Stimulated activated CD4-positive, alpha-beta T cell treated with anti-CD3 and anti-CD28 coated beads, Interleukin-4, amount 100 ng/mL, for 24 hours (primary cell): ENCODE results near the gene PHF19.
A peak's percentile ranks its signal among the peaks of the same experiment; 100 is the strongest.

Source experiments
- DNase-seq: peaks from one replicate; pipeline ENCODE4 v3.0.0-alpha.2; 2020

Gene PHF19

DNA sequence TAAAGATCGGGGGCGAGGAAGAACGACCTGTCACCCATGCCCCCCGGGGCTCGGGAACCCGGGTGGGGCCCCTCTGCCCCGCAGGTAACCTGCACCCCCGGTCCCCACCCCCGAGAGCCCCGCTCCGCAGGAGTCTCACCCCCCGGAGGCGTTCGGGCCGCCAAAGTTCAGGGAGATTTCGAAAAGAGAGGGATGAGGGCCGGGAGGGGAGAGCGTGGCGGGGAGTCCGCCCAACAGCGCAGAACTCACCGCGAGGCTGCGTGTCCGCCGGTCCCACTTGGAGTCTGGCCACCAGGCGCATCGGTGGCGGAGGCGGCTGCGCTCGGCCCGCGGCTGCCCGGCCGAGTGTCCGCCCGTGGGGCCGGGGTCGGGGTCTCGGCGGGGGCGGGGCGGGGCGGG lies at the start of gene PHF19:
Gene PHF19, minus strand, starts transcription at position 347 of the 399 bp plus-strand sequence. CDS start 2,447 bp downstream, outside the sequence.
- DNase-seq = no peak

GRCh38 chr9:120926397-120926928 lies 49.5 kb upstream of the PHF19 start, which contains the start of gene TRAF1:
Gene TRAF1 (minus strand): TSS chr9:120926796. CDS start chr9:120926075, 721 bp downstream.
- DNase-seq = no peak

DNA sequence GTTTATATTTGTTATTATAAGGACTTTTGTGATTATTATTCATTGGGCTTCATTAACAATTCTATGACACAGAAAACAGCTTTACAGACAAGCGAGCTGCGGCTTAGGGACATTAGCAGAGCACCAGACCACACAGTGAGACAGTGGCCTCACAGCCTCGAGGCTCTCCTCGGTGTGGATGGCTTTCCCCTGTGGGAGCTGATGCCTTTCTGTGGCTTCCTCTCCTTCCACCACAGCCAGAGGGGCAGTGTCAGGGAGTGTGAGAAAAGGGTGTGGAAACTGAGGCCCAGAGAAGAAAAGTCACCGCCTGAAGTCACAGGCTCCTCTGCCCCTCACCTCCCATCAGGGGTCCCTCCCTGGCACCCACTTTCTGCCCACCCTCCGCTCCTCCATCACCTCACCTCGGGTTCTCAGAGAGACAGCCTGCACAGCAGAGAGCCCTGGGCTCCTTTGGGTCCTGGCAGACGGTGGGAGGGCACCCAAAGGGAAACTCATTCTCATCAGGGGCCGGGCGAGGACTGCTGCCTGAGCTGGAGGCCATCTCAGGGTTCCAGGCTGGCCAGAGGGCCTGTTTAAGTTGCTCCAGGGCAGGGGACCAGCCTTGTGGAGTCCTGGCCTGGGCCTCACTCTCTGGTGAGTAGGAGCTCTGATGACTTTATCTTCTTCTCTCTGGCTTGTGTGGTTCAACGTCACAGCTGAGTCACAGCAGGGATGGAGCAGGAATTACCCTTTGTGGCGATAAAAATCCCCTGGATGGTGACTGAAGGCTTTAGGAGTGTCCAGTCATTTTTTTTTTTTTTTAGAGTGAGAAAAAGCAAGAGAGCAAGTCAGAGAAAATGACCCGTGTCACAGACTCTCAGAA lies 48.8 kb upstream of the PHF19 start:
- DNase-seq = peak; percentile 88

DNA sequence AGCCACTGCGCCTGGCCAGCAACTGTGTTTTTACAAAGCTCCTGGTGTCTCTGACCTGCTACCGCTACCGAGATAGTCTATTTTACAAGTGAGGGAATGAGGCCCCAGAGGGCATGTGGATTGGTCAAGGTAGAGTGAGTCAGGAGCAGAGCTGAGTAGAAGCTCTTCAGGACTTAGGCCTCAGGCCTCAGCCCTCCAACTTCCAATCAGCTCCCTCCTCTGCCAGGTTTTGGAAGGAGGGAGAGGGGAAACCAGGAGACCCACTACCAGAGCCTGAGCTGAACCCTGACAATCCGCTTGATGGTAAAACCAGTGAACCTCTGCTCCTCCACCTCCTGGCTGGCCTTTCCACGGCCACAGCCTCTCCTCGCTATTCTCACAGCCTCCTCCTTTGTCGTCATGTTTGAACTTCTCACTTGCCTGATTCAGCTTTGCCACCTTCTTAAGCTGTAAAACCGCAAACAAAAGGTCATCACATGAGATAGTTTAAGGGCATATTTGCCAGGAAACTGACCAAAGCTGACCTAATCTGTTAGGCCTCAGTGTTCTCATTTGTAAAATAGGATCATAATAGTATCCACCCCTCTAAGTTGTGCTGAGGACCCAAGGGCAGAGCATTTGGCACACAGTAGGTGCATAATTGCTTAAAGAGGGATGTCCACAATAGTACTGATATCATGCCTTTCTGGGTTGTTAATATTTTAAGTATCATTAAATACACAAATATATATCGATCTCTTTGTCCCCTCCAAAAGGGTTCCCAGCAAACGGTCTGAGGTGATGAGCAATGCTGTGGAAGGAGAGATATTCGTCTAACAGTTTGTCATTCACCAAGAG lies 47.9 kb upstream of the PHF19 start:
- DNase-seq = peak; percentile 50

GRCh38 chr9:120923620-120924328 lies 46.8 kb upstream of the PHF19 start:
- no peak for DNase-seq

GRCh38 chr9:120922404-120923195 lies 45.6 kb upstream of the PHF19 start:
- DNase-seq = no peak

DNA sequence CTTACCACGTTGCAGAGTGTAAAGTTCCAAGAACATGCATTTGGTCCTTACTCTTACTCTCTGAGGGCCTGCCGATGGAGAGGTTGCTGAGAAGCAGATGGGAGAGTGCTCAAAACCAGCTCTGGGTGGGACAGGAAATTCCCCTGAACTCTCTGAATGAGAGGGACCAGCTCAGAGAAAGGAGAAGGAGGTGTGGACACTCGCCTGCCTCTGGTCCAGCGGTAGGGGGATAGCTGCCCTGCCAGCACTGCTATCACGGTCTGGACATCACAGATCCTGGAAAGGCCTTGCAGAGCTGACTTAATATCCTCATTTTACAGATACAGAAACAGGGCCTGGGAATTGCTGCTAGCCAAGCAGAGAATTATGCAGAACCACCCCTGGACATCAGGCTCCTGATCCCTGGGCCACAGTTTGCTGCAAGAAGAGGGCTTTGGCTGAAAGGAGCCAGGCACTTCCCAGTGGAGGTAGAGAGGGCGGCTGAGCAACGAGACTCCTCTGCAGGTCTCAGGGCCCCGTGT lies 44.7 kb upstream of the PHF19 start:
- peak; percentile 33 for DNase-seq

DNA sequence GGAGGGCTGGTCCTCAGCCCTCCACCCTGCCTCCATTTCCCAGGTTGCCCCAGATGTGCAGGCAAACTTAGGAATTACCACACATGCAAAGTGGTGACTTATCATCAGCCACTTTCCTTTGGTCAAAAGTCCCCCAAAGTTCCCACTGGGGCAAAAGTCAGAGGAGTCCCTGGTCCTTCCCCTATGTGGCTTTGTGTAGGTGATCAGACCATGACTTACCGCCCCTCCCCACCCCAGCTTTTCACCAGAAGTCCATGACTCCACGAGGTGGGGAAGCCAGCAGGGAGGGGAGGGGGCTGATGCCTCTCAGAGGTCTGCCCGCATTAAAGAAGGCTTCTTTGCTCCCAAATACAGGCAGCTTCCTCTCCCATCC lies 43.8 kb upstream of the PHF19 start:
- peak; percentile 60 for DNase-seq

DNA sequence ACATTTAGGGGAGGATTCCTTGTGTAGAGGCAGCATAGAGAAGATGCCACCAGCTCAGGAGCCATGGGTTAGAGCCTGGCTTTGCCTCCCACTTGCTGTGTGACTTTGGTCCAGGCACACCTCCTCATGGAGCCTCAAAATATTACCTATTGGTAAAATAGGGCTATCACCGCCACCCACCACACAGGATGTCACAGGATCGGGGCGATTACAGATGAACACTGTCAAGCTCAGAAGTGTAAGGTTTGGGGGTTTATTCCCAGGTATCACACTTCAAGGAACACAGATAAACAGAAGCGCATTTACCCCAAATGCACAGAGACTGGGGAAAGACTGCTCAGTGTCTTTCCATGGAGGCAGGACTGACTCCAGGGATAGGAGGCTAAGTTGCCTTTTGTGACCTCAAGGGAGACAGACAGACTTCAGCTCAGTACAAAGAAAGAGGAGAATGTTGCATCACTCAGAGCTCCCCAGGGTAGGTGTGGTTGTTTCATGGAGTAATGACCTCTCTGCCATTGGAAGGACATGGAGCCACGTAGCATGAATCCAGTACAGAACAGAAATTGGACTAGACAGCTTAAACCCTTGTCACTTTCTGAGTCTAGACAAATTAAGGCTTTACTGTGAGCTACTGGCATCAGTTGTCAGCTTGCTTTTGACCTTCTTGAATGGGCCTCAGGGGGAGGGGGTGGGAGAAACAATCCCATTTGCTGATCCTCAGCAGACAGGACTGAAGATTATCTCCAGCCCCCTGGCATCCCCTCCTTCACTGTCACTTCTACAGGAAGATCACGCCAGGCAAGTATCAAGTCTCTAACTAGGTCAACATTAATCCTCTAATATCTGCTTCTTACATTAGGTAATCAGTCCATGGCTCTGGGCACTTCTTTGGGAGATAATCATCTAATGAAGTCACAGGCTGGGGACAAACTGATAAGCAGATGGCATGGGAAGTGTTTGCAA lies 43.1 kb upstream of the PHF19 start:
- no peak for DNase-seq

DNA sequence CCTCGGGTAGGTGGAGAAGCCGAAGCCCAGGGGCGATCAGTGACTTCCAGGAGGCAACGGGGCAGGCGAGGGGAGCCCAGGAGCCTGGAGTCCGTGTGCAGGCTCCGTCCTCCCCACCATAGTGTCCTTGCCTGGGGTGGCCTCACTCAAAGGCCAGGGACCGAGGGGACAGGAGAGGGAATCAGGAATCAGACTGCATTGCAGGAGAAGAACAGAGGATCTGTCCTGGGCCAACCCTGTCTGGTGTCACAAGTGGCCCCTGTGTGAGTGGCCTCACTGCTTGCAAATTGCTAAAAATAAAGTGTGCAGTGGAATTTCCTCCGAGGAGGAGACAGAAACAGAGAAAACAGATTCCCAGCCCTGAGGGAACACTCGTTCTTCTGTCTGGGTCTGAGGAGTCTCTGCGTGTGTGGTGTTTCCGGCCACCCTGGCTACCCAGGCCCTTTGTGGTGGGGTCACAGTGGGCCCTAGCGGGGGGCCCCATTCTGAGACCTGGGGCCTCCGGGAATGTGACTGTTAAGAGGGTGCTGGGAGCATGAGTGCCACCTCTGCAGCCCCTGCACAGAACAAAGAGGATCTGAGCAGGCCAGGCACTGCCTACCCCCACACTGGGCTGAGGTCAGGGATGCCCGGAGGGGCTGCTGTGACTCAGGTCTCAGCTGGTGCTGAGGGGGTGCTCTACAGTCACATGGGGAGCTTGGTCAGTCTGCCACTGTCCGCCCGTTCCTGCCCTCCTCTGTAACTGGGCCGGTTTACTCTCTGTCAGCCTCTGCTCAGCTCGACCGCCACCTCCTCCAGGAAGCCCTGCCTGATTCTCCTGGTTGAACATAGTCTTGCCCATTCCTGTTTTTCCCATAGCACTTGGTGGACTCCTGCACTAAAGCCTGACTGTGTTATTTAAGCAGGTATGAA lies 42.2 kb upstream of the PHF19 start:
- no peak for DNase-seq

DNA sequence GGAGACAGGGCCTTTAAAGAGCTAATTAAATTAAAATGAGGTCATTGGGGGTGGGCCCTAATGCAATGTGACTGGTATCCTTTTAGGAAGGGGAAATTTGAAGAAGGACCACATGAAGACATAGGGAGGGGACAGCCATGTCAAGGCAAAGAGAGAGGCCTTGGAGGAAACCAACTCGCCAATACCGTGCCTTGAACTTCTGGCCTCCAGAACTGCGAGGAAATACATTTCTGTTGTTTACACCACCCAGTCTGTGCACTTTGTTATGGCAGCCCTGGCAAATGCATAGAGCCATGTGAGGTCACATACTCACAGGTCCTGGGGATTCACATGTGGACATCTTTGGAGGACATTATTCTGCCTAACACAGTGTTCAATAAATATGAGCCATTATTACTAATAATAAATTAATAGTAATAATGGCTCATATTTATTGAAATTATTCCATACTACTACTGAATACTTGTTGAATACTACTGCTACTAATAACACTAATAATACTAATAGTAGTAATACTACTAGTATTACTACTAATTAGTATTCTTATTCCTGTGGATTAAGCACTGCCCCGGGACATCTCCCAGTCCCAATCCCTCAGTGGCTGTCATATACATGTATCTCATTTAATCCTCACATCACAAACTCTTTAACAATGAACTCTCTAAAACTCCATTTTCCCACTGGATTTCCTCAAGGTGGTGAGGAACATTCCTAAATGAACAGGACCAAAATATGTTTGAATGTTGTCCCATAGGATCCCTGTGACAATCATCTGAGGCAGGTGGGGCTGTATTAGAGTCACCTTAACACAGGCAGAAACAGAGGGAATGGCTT lies 41.2 kb upstream of the PHF19 start:
- no peak for DNase-seq

DNA sequence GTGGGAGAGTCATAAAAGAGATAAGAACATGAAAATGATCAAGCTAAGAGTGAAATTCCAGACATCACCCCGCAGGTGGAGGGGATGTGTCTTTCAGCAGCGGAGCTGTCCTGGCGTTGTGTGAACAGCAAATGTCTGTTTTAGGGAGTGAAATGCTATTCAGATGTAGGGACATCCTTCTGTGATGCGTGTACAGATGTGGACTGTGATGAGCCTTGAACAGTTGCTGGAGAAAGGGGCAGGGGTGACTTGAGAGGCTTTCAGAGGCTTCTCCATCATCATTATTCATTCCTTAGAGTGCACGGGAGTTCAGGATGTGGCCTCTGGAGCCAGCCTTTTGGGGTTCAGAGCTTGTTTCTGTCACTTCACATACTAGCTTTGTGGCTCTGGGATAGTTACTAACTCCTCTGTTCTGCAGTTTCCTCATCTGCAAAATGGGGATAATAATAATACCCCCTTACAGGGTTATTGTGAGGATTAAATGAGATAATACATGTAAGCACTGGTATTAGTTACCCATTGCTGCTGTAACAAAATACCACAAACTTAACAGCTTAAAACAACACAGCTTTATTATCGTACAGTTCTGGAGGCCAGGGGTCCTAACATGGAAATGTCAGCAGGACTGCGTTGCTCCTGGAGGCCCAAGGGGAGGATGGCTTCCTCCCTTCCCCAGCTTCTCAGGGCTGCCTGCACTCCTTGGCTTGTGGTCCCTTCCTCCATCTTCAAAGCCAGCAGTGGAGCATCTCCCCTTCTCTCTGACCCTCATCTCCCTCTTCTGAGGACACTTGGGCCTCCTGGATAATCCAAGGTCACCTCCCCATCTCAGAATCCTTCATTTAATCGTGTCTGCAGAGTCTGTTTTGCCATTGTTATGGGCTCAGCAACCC lies 40.2 kb upstream of the PHF19 start:
- no peak for DNase-seq

GRCh38 chr9:120916588-120916987 lies 39.6 kb upstream of the PHF19 start:
- DNase-seq = no peak

DNA sequence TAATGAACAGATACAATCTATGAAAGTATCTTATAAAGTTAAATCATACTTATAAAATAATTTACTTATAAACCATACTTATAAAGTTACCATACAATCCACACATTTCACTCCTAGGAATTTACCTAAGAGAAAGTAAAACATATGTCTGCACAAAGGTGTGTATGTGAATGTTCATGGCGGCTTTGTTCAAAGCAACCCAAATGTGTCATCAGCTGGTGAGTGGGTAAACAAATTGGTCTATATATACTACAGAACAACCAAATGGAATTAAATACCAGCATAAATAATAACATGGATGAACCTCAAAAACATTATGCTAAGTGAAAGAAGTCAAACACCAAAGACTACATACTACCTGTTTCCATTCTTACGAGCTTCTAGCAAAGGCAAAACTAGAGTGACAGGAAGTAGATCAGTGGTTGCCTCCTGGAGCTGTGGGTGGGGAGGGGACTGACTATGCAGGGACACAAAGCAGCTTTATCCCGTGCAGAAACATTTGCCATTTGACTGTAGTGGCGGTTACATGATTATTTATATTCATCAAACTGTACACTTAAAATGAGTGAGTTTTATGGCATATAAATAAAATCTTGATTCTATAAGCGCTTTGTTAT lies 39.0 kb upstream of the PHF19 start:
- peak; percentile 55 for DNase-seq

DNA sequence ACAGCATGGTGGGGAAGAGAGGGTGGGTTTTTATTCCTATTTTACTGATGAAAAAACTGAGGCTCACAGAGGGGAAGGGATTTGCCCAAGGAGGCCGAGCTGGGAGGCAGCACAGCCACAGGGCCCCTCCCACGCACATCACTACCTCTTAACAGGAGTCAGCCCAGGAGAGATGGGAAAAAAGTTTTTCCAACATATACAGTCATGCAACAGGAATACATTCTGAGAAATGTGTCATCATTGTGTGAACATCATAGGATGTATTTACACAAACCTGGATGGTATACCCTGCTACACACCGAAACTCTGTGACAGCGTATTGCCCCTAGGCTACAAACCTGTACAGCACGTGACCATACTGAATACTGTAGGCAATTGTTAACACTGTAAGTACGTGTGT lies 38.0 kb upstream of the PHF19 start:
- no peak for DNase-seq

DNA sequence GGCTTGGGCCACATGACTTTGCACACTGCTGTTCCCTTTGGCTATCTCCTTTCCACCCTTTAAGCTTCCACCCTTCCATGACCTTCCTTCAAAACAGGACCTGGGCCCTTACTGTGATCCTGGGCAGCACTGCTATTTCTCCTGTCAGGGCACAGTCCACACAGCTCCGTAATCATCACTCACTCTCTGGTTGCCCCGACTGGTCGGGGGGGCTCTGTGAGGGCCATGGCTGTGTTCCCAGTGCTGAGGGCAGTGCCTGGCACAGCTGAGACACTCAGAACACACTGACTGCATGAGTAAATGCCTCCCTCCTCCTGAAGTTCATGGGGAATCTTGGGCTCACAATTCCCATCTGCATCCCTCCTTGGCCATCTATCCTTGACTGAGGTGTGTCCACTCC lies 37.4 kb upstream of the PHF19 start:
- no peak for DNase-seq
